GM21367 (cell line): ENCODE data around the gene TATDN3.
"Not testable (repeated sequence)": the region's sequence is repeated elsewhere in the genome, so short reads cannot be mapped to it uniquely, and the experiment has no call there.

Experiments used
- ATAC-seq: cut with Tn5 transposase; IDR thresholded peaks from one replicate; pipeline ENCODE4 v1.9.1; 2021; ENCODE audit not compliant: unreplicated experiment

TATDN3 gene

DNA sequence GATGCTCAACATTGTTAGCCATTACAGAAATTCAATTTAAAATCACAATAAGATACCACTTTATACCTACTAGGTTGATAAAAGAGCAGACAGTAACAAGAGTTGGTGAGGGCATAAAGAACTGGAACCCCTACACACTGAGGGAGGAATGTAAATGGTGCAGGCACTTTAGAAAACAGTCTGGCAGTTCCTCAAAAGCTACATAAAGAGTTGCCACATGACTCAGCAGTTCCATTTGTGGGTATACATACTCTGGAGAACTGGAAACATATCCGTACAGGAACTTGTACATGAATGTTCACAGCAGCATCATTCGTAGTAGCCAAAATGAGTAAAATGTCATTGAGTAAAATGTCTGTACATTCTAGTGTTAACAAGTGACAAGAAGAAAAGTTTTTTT lies 17.1 kb upstream of the TATDN3 start:
- ATAC-seq: no peak

DNA sequence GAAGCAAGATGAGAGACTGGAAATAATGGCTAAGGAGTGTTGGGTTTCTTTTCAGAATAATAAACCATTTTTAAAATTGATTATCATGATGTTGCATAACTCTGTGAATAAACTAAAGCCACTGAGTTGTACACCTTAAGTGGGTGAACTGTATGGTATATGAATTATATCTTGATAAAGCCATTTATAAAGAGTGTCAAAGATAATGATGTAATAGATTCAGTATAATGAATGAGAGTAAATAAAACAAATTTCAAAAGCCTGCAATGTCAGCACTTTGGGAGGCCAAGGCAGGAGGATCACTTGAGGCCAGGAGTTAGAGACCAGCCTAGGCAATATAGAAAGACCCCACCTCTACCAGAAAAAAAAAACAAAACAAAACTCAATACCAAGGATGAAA lies 16.5 kb upstream of the TATDN3 start:
- no peak for ATAC-seq

DNA sequence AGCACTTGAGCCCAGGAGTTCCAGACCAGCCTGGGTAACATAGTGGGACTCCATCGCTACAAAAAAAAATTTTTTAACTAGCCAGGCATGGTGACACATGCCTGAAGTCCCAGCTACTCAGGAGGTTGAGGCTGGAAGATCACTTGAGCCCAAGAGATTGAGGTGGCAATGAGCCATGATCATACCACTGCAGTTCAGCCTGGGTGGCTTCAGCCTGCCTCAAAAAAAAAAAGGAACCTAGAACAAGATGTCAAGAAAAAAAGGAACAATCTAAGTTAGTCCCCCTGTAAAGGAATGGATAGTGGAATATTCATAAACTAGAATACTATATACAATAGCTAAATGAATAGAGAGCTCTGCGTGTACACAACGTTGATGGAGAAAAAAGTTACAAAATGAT lies 14.5 kb upstream of the TATDN3 start:
- no peak for ATAC-seq

DNA sequence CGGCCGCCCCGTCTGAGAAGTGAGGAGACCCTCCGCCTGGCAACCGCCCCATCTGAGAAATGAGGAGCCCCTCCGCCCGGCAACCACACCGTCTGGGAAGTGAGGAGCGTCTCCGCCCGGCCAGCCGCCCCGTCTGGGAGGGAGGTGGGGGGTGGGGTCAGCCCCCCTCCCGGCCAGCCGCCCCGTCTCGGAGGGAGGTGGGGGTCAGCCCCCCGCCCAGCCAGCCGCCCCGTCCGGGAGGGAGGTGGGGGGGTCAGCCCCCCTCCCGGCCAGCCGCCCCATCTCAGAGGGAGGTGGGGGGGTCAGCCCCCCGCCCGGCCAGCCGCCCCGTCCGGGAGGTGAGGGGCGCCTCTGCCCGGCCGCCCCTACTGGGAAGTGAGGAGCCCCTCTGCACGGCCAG lies 12.6 kb upstream of the TATDN3 start:
- not testable (repeated sequence) for ATAC-seq

DNA sequence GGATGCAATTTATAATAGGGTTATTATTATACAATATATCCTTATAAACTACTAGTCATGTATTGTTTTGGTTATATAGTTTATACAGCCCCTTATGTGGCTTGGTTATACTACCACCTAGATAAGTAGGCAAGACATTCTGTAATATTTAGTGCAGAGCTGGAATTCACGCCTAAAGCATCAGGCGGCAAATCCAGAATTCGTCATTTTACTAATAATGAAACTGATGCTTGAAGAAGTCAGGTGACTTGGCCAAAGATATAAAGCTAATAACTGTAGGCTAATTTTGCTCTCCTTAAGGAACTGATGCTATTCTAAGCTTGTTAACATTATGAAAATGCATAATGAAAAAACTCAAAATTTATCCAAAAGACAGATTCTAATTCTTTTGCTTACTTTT lies 10.9 kb upstream of the TATDN3 start:
- ATAC-seq: no peak

DNA sequence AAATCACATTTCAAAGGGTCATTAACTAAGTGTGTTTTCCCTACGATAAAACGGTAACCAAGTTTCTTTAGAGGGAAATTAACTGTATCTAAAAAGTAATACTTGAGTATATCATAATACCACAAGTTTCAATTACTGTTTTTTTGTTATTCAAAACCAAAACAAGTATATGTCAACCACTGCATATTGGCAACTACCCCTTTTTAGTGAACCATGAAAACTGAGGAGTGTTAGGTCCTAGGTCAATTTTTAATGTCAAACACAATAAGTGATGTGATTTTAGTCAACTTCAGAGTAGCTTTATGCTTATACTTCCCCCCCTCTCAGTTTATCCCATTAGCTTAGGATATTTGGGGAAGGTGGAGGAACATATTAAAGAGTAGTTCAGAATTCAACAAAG lies 10.5 kb upstream of the TATDN3 start:
- no peak for ATAC-seq

DNA sequence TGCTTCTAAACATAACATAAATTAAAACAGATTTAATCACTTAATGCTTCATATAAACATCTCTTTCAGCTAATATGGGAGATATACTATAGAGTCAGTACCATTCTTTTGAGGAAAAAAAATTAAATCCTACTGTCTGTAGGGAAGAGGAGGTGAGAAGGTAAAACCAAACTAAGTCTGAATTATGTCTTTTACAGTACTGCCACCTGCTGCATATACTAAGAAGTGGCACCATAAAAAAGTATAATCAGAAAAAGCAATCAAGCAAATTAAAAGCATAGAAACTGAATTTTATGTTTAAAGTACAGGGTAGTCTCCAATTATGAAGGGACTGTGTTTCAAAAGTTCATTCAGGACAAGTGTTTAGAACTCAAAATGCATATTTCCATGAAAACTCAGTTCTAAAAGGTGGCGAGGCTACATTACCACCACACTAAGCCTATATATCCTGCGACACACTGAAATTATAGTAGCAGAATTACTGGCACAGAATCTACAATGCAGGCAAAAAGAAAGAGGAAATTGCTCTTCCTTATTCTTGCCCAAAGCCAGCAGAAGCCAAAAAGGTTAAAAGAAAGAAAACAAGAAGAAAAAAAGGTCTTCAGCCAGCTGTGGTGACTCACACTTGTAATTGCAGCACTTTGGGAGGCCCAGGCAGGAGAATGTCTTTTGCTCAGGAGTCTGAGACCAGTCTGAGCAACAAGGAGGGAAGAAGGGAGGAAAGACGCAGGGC lies 9.1 kb upstream of the TATDN3 start:
- ATAC-seq: no peak

DNA sequence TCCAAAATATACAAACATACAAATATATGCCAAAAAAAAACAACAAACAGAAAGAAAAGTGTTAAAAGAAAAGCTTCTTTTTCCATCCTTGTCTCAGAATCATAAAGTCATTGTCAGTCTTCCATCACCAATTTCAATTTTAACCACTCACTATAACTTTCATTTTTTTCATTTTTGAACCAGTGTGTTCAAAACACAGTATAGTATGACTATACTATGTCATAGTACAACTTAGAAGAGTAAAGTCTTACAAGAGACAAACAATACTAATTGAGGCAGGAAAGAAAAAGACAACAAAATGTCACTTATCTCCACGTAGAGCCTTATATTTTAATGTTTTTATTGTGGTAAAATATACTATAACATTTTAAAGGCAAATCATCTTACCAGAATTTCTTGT lies 7.7 kb upstream of the TATDN3 start:
- ATAC-seq: no peak

DNA sequence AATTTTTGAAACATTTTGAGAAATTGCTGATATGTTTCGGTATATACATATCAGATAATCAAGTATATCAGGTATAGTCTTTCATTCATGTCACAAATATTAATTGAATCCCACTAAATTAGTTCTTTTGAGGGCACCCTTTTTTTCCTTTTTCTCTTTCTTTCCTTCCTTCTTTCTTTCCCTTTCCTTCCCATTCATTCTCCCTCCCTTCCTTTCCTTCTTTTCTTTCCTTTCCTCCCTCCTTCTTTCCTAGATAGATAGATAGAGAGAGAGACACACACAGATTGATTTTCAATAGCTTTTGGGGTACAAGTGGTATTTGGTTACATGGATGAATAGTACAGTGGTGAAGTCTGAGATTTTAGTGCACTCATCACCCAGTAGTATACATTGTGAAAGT lies 5.8 kb upstream of the TATDN3 start:
- ATAC-seq: no peak

DNA sequence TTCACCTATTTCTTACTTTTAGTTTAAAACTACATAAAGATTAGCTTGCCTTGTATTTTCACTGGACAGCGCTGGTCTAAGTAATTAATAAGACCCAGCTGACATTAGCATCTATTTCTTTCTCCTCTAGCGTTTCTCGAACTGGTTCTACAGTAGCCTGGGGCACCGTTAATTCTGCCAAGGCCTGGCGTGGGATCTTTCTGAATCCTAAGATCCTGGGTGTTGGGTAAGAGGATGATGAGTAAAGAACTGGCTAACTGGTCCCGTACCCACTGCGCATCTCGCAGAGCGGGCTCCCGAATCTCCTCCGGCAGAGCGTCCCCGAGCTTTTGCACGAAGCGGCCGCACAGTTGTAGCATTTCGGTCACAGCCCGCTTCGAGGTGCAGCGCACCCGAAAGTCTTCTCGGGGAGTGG lies 426 bp upstream of the TATDN3 start:
- peak; percentile 11 for ATAC-seq

DNA sequence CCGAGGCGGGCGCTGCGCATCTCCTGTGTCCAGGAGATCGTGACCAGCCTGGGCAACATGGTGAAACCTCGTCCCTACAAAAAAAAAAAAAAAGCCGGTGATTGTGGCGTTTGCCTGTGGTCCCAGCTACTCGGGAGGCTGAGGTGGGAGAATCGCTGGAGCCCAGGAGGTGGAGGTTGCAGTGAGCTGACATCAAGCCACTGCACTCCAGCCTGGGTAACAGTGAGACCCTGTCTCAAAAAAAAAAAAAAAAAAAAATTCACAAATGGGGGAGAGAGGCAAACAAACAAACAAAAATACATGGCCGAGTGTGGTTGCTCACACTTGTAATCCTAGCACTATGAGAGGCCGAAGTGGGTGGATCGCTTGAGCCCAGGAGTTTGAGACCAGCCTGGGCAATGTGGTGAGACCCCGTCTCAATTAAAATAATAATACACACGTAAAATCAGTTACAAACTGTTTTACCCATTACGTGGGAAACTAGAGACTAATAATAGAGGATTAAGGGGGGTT lies 758 bp downstream of the TATDN3 start:
- ATAC-seq: no peak

DNA sequence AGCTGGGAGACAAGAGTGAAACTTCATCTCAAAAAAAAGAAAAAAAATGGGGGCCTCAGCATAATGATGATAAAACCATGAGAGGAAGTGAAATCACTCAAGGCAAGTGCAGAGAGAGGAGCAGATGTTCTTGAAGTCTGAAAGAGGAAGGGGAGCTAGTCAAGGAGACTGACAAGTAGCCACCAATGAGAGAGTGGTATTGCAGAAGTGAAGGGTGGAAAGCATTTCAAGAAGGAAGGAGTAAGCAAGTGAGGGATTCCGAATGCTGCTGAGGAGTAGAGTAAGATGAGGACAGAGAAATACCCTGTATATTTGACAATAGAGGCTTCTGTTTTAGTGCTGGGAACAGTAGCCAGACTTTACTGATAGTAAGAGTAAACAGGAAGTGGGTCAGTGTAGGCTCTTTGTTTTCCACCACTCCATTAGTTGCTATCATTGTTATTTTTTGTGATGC lies 2.9 kb downstream of the TATDN3 start:
- peak; percentile 86 for ATAC-seq

DNA sequence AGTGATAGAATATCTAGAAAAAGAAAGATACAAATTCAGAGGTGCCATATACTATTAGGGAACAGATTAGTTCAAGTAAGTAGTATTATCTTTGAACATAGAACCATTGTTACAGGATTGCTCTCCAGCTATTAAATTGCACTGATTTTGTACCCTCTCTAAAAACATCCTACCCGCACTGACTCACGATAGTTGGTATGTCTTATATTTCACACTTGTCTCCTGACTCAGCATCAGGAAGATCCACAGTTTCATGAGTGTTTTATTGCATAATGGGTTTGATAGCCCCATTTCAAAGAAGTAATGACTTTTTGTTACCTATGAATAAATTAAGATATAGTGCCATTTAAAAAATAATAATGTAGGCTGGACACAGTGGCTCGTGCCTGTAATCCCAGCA lies 6.0 kb downstream of the TATDN3 start:
- no peak for ATAC-seq

DNA sequence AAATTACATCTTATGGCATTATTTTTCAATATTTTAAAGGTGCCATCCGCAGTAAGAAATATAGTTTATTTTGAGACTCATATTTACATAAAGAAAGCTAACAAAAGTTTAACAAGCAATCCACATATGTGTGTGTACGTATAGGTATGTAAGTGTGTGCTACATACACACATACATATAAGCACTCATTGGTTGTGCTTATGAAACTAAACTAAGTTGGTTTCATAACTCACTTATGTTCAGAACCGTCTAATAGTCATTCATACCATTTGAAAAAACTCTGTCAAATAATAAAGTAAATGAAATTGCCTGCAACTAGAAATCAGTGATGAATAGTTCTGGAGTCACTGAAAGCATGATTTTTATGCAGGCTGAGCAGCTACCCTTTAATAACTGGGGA lies 14.1 kb downstream of the TATDN3 start:
- ATAC-seq: no peak

DNA sequence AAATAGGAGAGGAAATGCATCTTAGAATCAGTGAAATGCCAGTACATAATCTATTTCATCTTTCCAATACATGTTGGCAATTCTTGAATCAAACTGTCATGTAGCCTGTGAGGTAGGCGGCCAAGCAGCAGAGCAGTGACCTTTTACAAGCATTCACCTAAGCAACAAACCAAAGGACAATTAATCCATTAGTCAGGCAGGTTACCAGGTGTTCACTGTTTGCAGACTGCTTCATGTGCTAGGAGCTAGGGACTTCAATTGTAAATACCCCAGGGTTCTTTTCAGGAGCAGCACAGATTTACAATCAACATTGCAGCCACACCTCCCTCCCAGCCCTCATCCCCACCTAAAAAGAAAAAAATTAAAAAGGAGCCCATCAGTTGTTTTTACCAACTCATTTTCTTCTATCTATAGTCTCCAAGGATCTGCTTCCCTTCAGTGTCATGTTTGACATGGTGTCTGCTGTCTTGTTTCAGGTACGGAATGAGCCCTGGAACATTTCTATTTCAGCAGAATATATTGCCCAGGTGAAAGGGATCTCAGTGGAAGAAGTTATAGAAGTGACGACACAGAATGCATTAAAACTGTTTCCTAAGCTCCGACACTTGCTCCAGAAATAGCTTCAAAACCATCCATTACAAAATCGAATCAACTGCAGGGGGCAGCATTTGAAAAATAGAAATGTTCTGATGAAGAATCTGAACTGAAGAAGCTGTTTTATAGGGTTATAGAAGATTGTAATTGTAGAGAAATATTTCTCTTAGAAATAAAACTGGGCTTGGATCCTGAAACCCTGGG lies 23.0 kb downstream of the TATDN3 start:
- no peak for ATAC-seq

DNA sequence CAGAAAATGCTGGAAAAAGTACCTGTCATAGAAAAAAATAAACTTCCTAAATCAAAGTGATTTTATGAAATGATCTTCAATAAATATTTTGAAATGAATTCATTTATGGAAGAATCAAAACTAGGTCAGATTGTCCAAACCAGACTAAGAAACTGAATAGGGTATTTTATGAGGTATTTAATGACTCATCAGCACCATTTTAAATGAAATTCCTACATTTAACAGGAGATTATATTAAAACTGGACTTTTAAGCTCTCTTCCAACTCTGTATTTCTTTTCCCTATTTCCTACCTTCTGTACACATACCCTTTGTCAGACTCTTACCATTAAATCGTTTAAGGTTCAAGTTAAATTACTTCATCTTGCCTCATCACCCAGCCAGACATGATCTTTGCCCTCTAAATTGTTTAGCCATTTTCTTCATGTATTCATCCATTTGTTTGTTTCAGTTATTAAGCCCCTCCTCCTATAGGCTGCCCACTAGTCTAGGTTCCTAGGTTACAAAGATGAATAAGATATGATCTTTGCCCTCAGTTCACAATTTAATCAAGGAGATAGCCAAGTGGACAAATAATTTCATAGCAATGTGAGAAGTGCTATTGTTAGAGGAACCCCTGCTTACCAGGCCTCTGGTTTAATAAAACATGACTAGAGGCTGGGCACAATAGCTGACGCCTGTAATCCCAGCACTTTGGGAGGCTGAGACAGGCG lies 25.0 kb downstream of the TATDN3 start:
- no peak for ATAC-seq

DNA sequence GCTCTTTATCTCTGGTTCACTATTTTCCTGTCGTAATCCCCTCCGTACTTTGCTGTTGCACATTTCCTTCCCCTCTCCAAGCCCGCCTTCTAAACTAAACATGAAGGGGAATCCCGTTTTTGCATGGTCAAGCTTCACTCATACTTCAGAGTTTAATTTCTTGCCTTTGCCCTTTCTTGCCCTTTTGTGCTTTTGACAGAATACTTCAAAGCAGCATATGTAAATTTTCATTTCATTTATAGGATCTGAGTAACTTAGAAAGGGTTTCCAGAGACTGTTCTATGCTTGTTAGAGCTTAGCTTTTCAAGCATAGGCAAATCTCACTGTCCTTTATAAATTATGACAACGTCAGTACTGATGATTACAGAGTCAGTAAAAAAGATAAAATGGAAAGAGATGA lies 28.0 kb downstream of the TATDN3 start:
- ATAC-seq: peak; percentile 46

DNA sequence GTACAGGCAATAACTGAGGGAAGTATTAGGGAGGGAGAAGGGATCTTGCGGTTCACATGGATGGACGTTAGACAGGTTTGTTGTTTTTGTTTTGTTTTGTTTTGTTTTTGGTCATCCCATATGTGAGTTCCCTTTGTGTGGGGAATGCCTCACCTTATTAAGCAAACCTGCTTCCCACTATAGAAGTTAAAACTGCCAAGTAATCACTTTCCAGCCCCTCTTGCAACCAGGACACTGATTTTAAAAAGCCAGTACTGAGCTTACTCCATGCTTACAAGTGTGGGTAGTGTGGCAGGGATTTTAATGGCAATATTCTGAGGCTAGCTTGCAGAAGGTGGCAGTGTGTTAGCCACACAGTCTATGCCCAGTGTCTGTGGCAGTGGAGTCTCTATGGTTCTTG lies 29.3 kb downstream of the TATDN3 start:
- ATAC-seq: no peak

DNA sequence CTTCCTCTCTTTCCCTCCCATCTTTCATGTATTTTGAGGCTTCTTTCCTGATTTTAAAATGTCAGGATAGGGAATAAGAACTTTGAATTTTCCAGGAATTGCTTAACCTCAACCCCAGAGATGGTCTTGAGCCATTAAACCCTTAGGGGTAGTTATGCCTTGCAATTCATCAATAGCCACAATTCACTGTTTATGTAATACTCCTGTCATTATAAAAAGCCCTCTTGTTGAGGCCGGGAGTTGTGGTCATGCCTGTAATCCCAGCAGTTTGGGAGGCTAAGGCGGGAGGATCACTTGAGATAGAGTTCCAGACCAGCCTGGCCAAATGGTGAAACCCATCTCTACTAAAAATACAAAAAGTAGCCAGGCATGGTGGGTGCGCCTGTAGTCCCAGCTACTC lies 31.3 kb downstream of the TATDN3 start:
- no peak for ATAC-seq

DNA sequence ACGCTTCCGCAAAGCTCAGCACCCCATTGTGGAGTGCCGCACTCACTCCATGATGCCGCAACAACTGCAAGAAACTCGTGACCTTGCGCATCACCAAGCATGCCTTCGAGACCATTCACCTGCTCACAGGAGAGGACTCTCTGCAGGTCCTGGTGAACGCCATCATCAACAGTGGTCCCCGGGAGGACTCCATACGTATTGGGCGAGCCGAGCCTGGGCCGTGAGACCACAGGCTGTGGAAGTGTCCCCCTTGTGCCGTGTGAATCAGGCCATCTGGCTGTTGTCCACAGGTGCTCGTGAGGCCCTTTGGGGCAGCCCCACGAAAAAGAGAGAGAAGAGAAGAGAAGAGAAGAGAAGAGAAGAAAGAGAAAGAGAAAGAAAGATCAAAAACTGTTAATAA lies 32.5 kb downstream of the TATDN3 start:
- no peak for ATAC-seq

DNA sequence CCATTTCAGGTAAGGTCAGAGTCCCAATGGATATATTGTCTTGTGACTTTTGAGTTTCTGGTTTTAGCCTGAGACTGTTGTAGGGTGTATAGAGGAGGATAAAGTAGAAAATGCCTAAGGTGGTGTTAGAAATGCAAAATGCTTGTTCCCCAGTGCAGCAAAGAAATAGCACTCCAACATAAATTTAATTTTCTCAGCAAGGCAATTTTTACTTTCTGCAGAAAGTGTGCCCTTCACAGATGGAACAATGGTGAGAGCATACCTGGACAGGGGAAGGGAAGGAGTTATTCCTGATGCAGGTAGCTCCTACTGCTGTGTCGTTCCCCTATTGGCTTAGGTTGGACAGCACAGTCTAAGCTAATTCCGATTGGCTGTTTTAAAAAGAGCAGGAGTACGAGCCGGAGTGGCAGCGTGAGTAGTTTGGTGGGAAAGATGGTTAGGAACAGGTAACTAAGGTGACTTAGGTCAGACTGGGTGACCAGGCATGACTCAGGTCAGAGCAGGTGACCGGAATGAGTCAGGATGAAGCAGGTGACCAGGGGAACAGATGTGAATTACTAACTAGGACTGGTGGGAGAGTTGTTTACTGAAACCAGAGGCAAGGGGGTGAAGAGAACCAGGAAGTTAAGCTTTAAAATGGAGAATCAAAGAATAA lies 34.2 kb downstream of the TATDN3 start:
- no peak for ATAC-seq
